ENCODE data around the gene RBM38.

DNA sequence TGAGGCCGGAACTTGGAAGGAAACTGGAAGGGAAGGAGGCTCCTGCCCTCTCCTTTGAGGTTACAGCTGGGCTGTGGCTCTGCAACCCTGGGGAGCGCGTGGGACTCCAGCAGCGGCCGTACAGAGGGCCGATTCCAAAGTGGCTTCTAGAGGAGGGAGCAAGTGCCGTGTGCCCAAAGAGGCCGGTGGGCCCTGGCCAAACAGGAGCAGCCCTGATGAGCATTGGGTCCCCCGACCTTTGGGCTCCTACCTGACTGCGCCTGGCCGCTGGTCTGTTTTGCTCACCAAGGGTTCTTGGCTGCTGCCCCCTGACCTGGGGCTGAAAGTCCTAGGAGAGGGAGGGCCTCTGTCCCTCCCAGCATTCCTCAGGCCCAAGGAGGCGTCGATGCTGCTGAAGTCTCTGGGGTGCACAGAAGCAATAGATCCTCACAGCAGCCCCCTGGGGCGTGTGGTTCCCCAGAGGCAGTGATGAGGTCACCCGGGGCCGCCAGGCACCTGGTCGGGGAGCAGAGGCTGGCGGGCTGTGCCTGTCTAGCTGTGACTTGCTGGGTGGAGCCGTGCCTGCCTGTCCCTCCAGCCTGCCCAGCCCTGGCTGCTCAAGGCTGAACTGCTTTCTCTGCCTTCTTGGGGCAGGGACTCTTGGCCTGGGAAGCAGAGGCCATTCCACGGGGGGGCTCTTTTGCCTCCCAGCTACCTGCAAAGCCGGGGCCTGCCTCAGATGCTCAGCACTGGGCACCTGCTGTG is 9.8 kb downstream of the RBM38 start:
- TF ChIP-seq POLR2A (IDR thresholded peaks at IDR 0.05; ENCODE audit: low read depth, low read length), result no peak
- no peak for TF ChIP-seq POLR2AphosphoS5 (IDR thresholded peaks at IDR 0.05; ENCODE audit: low read depth, low read length)

Measured in GM12892 (cell line).